Activated CD8-positive, alpha-beta memory T cell treated with anti-CD3 and anti-CD28 coated beads, Interleukin-2, amount 10 ng/mL, durations not matched to agents 7 days and 5 days (primary cell): ENCODE measurements around the gene CDC6. TPM values are rescaled to one million over a fixed set of nuclear protein-coding genes. Genes with fewer than 3 reads are reported as not detected.

ENCODE experiments used
- ATAC-seq: fragments of 150-1000 bp; cut with Tn5 transposase; one replicate; pipeline ENCODE4 v1.10.0; 2021; ENCODE audit warnings: moderate library complexity
- CTCF ChIA-PET: fragments of 350-600 bp; sonication (Branson Sonifier 250); formaldehyde crosslinking; loops from one replicate; lab custom pipeline; 2021; ENCODE audit warnings: antibody characterized with exemption; lab: Charles Lee
- DNase-seq: peaks from one replicate; pipeline ENCODE4 v3.0.0-alpha.2; 2020
- H3K27ac Mint-ChIP-seq: one replicate; pipeline ENCODE4 v1.8.0; 2021; ENCODE audit warnings: mild to moderate bottlenecking, mixed read lengths
- H3K27me3 Mint-ChIP-seq: one replicate; pipeline ENCODE4 v1.8.0; 2021; ENCODE audit warnings: mixed read lengths
- H3K36me3 Mint-ChIP-seq: one replicate; pipeline ENCODE4 v1.8.0; 2021; ENCODE audit warnings: mild to moderate bottlenecking, mixed read lengths
- H3K4me1 Mint-ChIP-seq: one replicate; pipeline ENCODE4 v1.8.0; 2021; ENCODE audit warnings: mixed read lengths
- H3K4me3 Mint-ChIP-seq: one replicate; pipeline ENCODE4 v1.8.0; 2021; ENCODE audit warnings: mild to moderate bottlenecking, moderate library complexity, mixed read lengths
- H3K9me3 Mint-ChIP-seq: one replicate; pipeline ENCODE4 v1.8.0; 2022; ENCODE audit warnings: low read depth, mixed read lengths
- total RNA-seq, 2 experiments: library from RNA; stranded (reverse); gene quantifications; one replicate each; pipeline ENCODE4 v1.2.3, GENCODE V29; 2021

CDC6 gene
- total RNA-seq, 2 experiments from 2014 or later: 109 to 111 TPM

DNA sequence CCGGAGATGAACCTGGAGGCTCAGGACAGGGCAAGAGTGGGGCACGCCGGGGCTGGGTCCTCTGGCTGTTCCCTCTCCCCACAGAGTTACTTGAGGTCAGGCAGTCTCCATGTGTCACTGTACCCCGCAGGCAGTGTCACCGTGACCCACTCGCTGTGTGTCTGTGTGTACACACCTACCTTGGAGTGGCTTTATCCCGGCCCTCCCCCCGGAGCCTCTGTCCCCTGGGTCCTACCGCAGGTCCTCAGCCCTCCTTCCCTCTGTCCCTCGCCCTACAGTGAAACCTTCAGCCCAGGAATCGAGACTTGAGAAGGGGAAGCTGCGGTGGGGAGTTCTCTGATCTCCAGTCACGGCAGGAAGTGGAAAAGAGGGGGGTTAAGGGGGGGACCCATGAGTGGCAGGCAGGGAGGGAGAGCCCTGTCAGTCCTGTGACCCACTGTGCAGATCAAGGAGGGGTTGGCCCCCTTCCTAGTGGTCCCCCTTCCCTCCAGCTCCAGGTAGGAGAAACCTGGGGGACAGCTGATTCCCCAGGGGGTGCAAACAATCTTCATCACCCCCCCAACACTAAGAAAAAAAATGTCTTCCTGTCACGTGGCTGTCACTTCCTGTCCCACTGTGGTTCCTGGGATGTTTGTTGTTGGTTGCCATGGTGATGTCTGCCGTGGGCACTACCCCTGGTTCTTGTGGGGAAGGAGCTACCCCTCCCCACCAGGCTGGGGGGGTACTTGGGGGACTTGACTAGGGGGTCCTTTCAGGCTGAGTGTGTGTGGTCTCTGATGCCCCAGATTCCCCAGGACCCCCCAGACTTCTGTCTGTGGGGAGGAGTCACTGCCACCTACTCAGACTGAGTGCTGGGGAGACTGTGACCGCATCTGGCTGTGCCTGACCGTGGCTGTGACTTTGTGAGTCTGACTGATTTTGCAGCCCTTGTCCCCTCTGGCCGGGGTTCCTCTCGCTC lies 35.0 kb downstream of the CDC6 start:
- Mint-ChIP-seq H3K36me3 (peaks cover 3% of the 10 kb centered on the region), H3K4me1 (peaks cover 87% of the 10 kb centered on the region), H3K27me3 (no peaks in the 10 kb centered on the region), H3K27ac (peak overlapping the region; percentile 97), H3K4me3 (peak overlapping the region; percentile 94), H3K9me3 (no peaks in the 10 kb centered on the region)
- CTCF ChIA-PET: interaction anchor here (0.7 to 5.2 kb wide), 11 partner anchors 9 to 211 kb away, joined by 3 to 27 read pairs (median 4); partner anchors contain the start of gene WIPF2
- DNase-seq (peak; percentile 93), ATAC-seq (peak; percentile 37)

- DNase-seq: peak; percentile 75
- no peaks in the 10 kb centered on the region for H3K27me3 Mint-ChIP-seq
- CTCF ChIA-PET: interaction anchor here (0.6 to 5.2 kb wide), 14 partner anchors 8 to 239 kb away, joined by 3 to 27 read pairs (median 4); no protein-coding TSS in a partner anchor
- H3K36me3 Mint-ChIP-seq: peaks cover 6% of the 10 kb centered on the region
- peaks cover 92% of the 10 kb centered on the region for H3K4me1 Mint-ChIP-seq
- ATAC-seq: peak; percentile 6
- peak overlapping the region; percentile 94 for H3K4me3 Mint-ChIP-seq
- H3K27ac Mint-ChIP-seq: peak overlapping the region; percentile 97
- H3K9me3 Mint-ChIP-seq: no peaks in the 10 kb centered on the region
Measured at GRCh38 chr17:40323391-40324381, 36.0 kb downstream of the CDC6 start.

DNA sequence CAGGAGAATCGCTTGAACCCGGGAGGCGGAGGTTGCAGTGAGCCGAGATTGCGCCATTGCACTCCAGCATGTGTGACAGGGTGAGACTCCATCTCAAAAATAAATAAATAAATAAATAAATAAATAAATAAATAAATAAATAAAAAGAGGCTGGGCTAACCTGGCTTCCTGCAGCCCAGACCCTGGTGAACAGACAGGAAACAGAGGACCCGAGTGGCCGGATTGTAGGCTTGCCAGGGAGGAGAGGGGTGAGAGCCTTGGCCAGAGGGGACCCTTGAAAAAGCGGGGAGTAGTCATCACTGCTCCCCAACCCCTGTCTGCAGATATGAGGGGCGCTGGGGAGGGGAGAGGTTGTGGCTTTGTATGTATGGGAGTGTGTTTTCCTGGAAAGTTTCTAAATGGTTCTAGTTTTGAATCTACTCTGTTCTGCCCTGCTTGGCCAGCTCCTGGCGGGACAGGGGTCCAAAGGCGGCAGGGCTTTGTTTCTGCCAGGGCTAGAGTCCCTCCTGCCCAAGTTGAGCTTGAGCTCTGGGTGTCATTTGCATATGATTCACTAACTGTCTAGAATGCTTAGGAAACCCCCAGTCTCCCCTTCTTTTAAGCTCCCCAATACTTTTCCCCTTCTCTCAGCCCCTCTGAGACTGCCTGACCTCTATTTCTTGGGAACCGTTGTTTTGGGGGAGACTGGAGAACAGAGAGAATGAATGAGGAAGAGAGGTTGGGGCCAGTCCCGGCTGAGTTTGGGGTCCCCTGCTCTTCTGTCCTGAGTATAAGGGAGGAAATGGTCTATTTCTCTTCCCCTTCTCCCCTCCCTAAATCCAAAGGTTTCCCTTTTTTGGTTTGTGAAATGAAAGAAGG lies 37.7 kb downstream of the CDC6 start:
- Mint-ChIP-seq H3K4me3 (peak overlapping the region; percentile 68), H3K27me3 (no peaks in the 10 kb centered on the region), H3K27ac (peak overlapping the region; percentile 97), H3K36me3 (peaks cover 12% of the 10 kb centered on the region), H3K4me1 (peaks cover 92% of the 10 kb centered on the region), H3K9me3 (no peaks in the 10 kb centered on the region)
- ATAC-seq (no peak), DNase-seq (no peak)
- CTCF ChIA-PET: interaction anchor here (1.0 to 5.2 kb wide), 10 partner anchors 8 to 33 kb away, joined by 3 to 51 read pairs (median 4); no protein-coding TSS in a partner anchor

DNA sequence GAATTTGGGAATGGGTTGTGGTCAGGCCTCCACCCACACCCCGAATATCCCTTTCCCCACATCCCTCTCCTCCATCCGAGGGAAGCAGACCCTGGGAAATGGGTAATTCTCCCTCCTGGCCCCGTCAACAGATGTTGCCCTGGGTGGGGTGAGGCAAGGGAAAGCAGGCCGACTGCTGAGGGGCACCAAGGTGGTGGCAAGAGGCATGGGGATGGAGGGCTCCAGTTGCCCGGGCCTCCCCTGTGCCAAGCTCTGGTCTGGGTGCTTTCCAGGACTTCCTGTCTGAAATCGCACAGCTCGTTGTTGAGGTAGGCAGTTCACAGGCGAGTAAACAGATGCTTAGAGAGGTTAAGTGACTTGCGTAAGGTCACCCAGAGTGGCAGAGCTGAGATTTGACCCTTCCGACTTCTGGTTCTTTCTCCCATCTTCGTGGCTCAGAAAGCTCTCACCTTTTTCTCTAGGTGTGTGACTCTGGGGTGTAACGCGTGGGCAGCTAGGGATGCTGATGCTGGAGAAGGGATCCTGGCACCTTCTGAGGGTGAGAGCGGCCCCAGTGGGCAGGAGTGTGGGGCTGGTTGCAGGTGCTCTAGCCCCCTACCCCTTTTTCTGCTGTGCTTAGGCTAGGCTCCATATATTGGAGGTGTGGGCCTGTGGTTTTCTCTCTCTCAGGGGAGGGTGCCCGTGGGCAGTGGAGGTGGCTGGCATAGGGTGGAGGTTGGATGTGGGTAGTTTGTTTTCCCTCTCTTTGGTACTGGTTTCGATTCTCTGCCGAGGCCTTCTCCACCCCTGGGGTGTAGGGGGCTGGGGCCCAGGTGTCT lies 38.5 kb downstream of the CDC6 start:
- peak overlapping the region; percentile 68 for H3K4me3 Mint-ChIP-seq
- peaks cover 12% of the 10 kb centered on the region for H3K36me3 Mint-ChIP-seq
- H3K9me3 Mint-ChIP-seq: no peaks in the 10 kb centered on the region
- CTCF ChIA-PET: interaction anchor here (1.0 to 5.2 kb wide), 9 partner anchors 9 to 32 kb away, joined by 3 to 51 read pairs (median 4); no protein-coding TSS in a partner anchor
- peaks cover 91% of the 10 kb centered on the region for H3K4me1 Mint-ChIP-seq
- H3K27me3 Mint-ChIP-seq: no peaks in the 10 kb centered on the region
- DNase-seq: peak; percentile 80
- H3K27ac Mint-ChIP-seq: peak overlapping the region; percentile 97
- no peak for ATAC-seq

- Mint-ChIP-seq H3K27ac (peak overlapping the region; percentile 97), H3K9me3 (no peaks in the 10 kb centered on the region), H3K27me3 (no peaks in the 10 kb centered on the region), H3K36me3 (peaks cover 17% of the 10 kb centered on the region), H3K4me1 (peaks cover 92% of the 10 kb centered on the region), H3K4me3 (peak overlapping the region; percentile 68)
- ATAC-seq (no peak), DNase-seq (no peak)
- CTCF ChIA-PET: interaction anchor here (1.2 to 5.2 kb wide), 5 partner anchors 9 to 28 kb away, joined by 3 to 51 read pairs (median 18); no protein-coding TSS in a partner anchor
Measured at GRCh38 chr17:40326832-40327199, 39.1 kb downstream of the CDC6 start.

GRCh38 chr17:40327244-40327729 lies 39.6 kb downstream of the CDC6 start:
- ATAC-seq: no peak
- no peak for DNase-seq
- Mint-ChIP-seq H3K27ac (peak overlapping the region; percentile 97), H3K9me3 (no peaks in the 10 kb centered on the region), H3K4me3 (peak overlapping the region; percentile 68), H3K27me3 (no peaks in the 10 kb centered on the region), H3K36me3 (peaks cover 18% of the 10 kb centered on the region), H3K4me1 (peaks cover 88% of the 10 kb centered on the region)
- CTCF ChIA-PET: interaction anchor here (1.0 to 5.0 kb wide), 7 partner anchors 10 to 35 kb away, joined by 3 to 51 read pairs (median 5); no protein-coding TSS in a partner anchor

DNA sequence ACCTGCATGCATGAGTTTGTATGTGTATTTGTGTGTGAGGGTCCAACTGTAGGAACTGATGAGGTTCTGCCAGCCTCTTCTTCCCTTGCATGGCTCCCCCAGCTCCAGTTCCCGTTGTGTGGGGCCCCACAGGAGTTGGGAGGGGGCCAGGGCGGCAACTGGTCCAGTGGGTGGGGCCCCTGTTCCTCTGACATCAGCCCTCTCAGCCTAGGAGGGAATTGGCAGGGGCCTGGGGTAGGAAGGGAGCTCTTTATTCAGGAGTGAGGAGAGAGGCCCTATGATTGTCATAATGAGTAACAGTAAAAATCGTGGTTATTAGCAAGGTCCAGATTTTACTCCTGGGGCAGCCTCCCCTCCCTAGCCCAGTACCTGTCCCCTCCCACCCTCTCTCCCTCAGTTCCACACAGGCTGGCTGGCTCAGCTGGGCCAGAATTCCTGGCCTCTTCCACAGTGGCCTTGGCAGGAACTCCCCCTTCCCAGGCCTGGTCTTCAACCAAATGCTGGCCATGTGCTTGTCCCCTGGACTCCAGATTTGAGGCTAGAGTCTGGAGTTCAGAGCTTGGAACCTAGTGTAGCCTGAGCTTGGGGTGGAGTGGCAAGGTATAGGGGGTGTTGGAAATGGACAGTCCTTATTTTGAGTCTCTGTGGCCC lies 40.2 kb downstream of the CDC6 start:
- DNase-seq: no peak
- H3K27ac Mint-ChIP-seq: peak overlapping the region; percentile 97
- H3K4me3 Mint-ChIP-seq: peak overlapping the region; percentile 68
- no peaks in the 10 kb centered on the region for H3K9me3 Mint-ChIP-seq
- H3K36me3 Mint-ChIP-seq: peaks cover 22% of the 10 kb centered on the region
- CTCF ChIA-PET: interaction anchor here (1.0 to 5.0 kb wide), 7 partner anchors 11 to 35 kb away, joined by 3 to 51 read pairs (median 5); no protein-coding TSS in a partner anchor
- H3K27me3 Mint-ChIP-seq: no peaks in the 10 kb centered on the region
- peaks cover 91% of the 10 kb centered on the region for H3K4me1 Mint-ChIP-seq
- no peak for ATAC-seq

- Mint-ChIP-seq H3K9me3 (no peaks in the 10 kb centered on the region), H3K4me3 (peak overlapping the region; percentile 5), H3K27me3 (no peaks in the 10 kb centered on the region), H3K27ac (peak overlapping the region; percentile 97), H3K36me3 (peaks cover 22% of the 10 kb centered on the region), H3K4me1 (peaks cover 88% of the 10 kb centered on the region)
- DNase-seq (no peak), ATAC-seq (no peak)
- CTCF ChIA-PET: interaction anchor here (1.0 to 5.0 kb wide), 8 partner anchors 11 to 34 kb away, joined by 3 to 51 read pairs (median 6); no protein-coding TSS in a partner anchor
Measured at GRCh38 chr17:40328386-40328766, 40.7 kb downstream of the CDC6 start.

DNA sequence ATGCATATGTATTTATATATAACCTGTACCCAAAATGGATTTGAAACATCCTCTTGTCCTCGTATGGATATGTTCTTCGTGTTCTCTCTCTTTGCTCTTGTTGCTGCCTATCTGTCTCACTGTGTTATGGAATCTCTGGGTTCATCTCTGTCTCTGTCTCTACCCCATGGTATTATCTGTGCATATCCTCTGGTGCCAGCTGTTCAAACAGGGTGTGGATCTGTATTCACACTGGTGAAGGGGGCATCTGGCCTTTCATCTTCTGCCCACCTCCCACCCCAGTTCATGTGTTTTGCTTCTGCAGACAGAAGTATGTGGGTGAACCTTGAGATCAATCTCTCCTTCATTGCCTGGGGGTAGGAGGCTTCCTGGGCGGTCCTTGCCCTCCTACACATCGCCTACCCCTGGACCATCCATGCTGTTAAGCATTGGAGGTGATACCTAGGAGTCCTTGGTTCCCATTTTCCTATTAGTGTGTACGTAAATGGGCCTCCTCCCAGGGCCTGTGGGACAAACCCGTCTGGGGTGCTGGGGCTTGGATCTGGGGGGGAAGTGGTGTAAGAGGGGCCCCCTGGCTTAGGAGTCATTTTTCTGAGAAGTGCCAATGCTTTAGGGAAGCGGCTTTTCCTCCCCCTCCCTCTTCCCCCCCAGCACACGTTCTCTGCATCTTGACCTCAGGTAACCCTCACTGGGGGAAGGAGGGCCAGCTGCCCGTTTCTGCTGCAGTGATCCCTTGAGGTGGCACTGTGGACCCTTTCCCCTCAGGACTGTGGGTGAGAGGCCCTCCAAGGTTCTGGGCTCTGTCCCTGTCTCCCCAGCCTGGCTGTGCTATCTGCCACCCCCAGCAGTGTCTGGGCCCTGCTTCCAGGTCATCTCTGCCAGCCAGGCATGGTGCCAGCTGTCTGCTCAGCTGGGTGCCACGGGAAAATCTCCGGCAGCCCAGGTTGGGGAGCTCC lies 42.4 kb downstream of the CDC6 start:
- Mint-ChIP-seq H3K4me1 (peaks cover 89% of the 10 kb centered on the region), H3K9me3 (no peaks in the 10 kb centered on the region), H3K4me3 (peak overlapping the region; percentile 33), H3K36me3 (peaks cover 27% of the 10 kb centered on the region), H3K27ac (peak overlapping the region; percentile 74), H3K27me3 (no peaks in the 10 kb centered on the region)
- CTCF ChIA-PET: interaction anchor here (0.8 to 4.3 kb wide), 7 partner anchors 7 to 27 kb away, joined by 4 to 18 read pairs (median 8); no protein-coding TSS in a partner anchor
- DNase-seq (peak; percentile 72), ATAC-seq (peak; percentile 38)
